ENCODE data around the gene TGFB2. TPM values are rescaled to one million over a fixed set of nuclear protein-coding genes. Genes with fewer than 3 reads are reported as not detected.

TGFB2 gene
- total and polyA plus RNA-seq, 2 donors (not counting 3 experiments of a cell fraction or from before 2014, with no cell fraction given), result 21.2 to 43.5 TPM

DNA sequence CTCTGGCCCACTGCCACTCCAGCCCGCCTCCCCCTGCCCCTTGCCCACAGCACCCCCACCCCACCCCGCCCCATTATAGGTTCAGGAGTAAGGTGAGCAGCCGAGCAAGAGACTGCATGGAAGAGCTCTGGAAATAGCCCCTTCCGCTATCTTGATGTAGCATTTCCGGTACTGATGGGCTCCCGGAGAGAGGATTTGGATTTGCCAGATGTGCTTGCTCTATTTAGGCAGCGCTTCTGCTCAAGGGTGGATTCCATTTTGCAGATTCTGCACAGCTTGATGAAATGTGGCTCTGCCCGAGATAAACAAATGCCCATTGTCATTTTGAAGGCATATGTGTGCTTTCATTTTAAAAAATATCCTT, 6.9 kb downstream of the TGFB2 start:
- Histone ChIP-seq H3K9me3 (replicated peaks; ENCODE audit: control insufficient read depth, insufficient read depth, low read length) (no peaks in the 10 kb centered on the region), H3K79me2 (ENCODE audit: control insufficient read depth, insufficient read depth, low read length) (no peaks in the 10 kb centered on the region), H3K4me2 (ENCODE audit: insufficient read depth, low read length) (no peak overlapping the region), H3K27me3 (ENCODE audit: control insufficient read depth in 2 of 2, insufficient read depth in 2 of 2, low read length in 2 of 2) (no peaks in the 10 kb centered on the region), H2AFZ (ENCODE audit: low read depth, low read length) (no peak overlapping the region), H3K4me3 (replicated peaks in 1 of 3; ENCODE audit: insufficient read depth in 1 of 3, low read depth in 1 of 3, low read length in 3 of 3) (no peak overlapping the region), H3K4me1 (ENCODE audit: control insufficient read depth, extremely low read depth, insufficient read depth, low read length) (peaks cover 36% of the 10 kb centered on the region), H3K9ac (replicated peaks; ENCODE audit: extremely low read depth, insufficient read depth, low read length) (no peak overlapping the region), H4K20me1 (replicated peaks; ENCODE audit: control insufficient read depth, extremely low read depth, insufficient read depth, low read length) (no peaks in the 10 kb centered on the region), H3K27ac (ENCODE audit: insufficient read depth, low read depth, low read length) (no peak overlapping the region), H3K9me1 (replicated peaks; ENCODE audit: control insufficient read depth, extremely low read depth, insufficient read depth, low read length) (no peaks in the 10 kb centered on the region), H3K36me3 (ENCODE audit: control insufficient read depth in 2 of 2, extremely low read depth in 1 of 2, insufficient read depth in 2 of 2, low read length in 2 of 2) (no peaks in the 10 kb centered on the region)
- DNase-seq (ENCODE audit: low read depth, low spot score) (no peak), FAIRE-seq (no peak)
- BruUV-seq (replicated peaks), result no TSS peak
- CTCF ChIA-PET, result interaction anchor here (0.7 to 1.9 kb wide), 2 partner anchors 13 to 225 kb away, joined by 3 to 4 read pairs; no protein-coding TSS in a partner anchor
- intact Hi-C loops (cut with micrococcal nuclease), result no loop called here
- TF ChIP-seq JUN (IDR thresholded peaks at IDR 0.05; ENCODE audit: borderline replicate concordance, insufficient read depth, insufficient read length, low read depth), result no peak
- TF ChIP-seq, protein P1, sequence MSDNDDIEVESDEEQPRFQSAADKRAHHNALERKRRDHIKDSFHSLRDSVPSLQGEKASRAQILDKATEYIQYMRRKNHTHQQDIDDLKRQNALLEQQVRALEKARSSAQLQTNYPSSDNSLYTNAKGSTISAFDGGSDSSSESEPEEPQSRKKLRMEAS (IDR thresholded peaks at IDR 0.05; ENCODE audit: insufficient read depth, insufficient read length), result no peak
- no peak for TF ChIP-seq POLR2AphosphoS5 (IDR thresholded peaks at IDR 0.05; ENCODE audit: insufficient read depth, low read depth, low read length)
- POLR2A ChIA-PET, result no interaction called here
- dilution Hi-C loops (cut with MboI; ENCODE audit: extremely low pct_ligation_motif_present, low sequenced_read_pairs), result no loop called here

DNA sequence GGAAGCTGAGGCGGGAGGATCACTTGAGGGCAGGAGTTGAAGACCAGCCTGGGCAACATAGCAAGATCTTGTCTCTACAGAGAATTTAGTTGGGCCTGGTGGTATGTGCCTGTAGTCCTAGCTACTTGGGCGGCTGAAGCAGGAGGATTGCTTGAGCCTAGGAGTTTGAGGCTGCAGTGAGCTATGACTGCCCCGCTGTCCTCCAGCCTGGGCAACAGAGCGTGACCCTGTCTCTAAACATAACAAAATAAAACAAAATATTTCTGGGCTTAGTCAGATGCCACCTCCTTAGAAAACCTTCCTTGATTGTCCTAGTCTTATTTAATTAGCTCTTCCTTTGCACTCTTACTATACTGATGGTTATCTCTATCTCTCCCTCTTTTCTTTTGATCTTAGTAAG, 8.5 kb downstream of the TGFB2 start:
- DNase-seq (ENCODE audit: low read depth, low spot score) (no peak), FAIRE-seq (no peak)
- Histone ChIP-seq H3K9me3 (replicated peaks; ENCODE audit: control insufficient read depth, insufficient read depth, low read length) (no peaks in the 10 kb centered on the region), H3K27ac (ENCODE audit: insufficient read depth, low read depth, low read length) (no peak overlapping the region), H3K27me3 (ENCODE audit: control insufficient read depth in 2 of 2, insufficient read depth in 2 of 2, low read length in 2 of 2) (no peaks in the 10 kb centered on the region), H3K4me3 (replicated peaks in 1 of 3; ENCODE audit: insufficient read depth in 1 of 3, low read depth in 1 of 3, low read length in 3 of 3) (no peak overlapping the region), H3K4me1 (ENCODE audit: control insufficient read depth, extremely low read depth, insufficient read depth, low read length) (peaks cover 27% of the 10 kb centered on the region), H3K79me2 (ENCODE audit: control insufficient read depth, insufficient read depth, low read length) (no peaks in the 10 kb centered on the region), H4K20me1 (replicated peaks; ENCODE audit: control insufficient read depth, extremely low read depth, insufficient read depth, low read length) (no peaks in the 10 kb centered on the region), H3K9ac (replicated peaks; ENCODE audit: extremely low read depth, insufficient read depth, low read length) (no peak overlapping the region), H2AFZ (ENCODE audit: low read depth, low read length) (no peak overlapping the region), H3K36me3 (ENCODE audit: control insufficient read depth in 2 of 2, extremely low read depth in 1 of 2, insufficient read depth in 2 of 2, low read length in 2 of 2) (no peaks in the 10 kb centered on the region), H3K9me1 (replicated peaks; ENCODE audit: control insufficient read depth, extremely low read depth, insufficient read depth, low read length) (no peaks in the 10 kb centered on the region), H3K4me2 (ENCODE audit: insufficient read depth, low read length) (no peak overlapping the region)
- TF ChIP-seq, protein P1 (IDR thresholded peaks at IDR 0.05; ENCODE audit: insufficient read depth, insufficient read length), result no peak
- TF ChIP-seq FOS (IDR thresholded peaks at IDR 0.05; ENCODE audit: borderline replicate concordance, insufficient read depth, low read length) (no peak), CTCF (IDR thresholded peaks at IDR 0.05; ENCODE audit: extremely low read depth in 1 of 2, insufficient read depth in 1 of 2, low read depth in 1 of 2, low read length in 2 of 2) (no peak), POLR2AphosphoS5 (IDR thresholded peaks at IDR 0.05; ENCODE audit: insufficient read depth, low read depth, low read length) (no peak), JUN (IDR thresholded peaks at IDR 0.05; ENCODE audit: borderline replicate concordance, insufficient read depth, insufficient read length, low read depth) (no peak), MYC (IDR thresholded peaks at IDR 0.05; ENCODE audit: low read depth, low read length) (no peak), POLR2A (IDR thresholded peaks at IDR 0.05; ENCODE audit: low read depth, low read length) (no peak), EZH2 (IDR thresholded peaks at IDR 0.05; ENCODE audit: borderline replicate concordance, low read depth, low read length, severe bottlenecking) (no peak)
- CTCF ChIA-PET, result interaction anchor here (1.1 to 1.8 kb wide), 2 partner anchors 13 to 24 kb away, joined by 3 to 8 read pairs; no protein-coding TSS in a partner anchor
- no TSS peak for BruUV-seq (replicated peaks)
- intact Hi-C loops (cut with micrococcal nuclease), result no loop called here
- POLR2A ChIA-PET, result no interaction called here
- dilution Hi-C loops (cut with MboI; ENCODE audit: extremely low pct_ligation_motif_present, low sequenced_read_pairs), result no loop called here
